GM20431 (cell line): ENCODE data around the gene MCM6.

Source experiments
- in situ Hi-C: fragments of 300-500 bp; cut with MseI, MboI; formaldehyde crosslinking; loops from one replicate; pipeline ENCODE4 v1.15.0; 2020; ENCODE audit warnings: low sequenced_read_pairs; ENCODE audit not compliant: unreplicated experiment

MCM6 gene

DNA sequence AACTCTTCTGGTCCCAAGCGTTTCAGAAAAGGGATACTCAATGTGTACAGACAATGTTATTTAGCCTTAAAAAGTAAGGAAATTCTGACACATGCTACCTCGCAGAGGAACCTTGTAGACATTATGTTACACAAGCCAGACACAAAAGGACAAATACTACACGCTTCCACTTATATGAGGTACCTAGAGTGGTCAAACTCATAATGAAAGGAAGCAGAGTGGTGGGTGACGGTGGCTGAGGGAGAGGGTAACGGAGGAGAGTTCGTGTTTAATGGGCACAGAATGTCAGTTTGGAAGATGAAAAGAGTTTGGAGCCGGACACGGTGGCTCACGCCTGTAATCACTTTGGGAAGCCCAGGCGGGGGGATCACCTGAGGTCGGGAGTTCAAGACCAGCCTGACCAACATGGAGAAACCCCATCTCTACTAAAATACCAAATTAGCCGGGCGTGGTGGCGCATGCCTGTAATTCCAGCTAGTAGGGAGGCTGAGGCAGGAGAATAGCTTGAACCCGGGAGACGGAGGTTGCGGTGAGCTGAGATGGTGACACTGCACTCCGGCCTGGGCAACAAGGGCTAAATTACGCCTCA lies 1.4 kb downstream of the MCM6 start:
- in situ Hi-C loops, result no loop called here

- in situ Hi-C loops, result no loop called here
Measured at GRCh38 chr2:135870571-135870970, 5.7 kb downstream of the MCM6 start.

DNA sequence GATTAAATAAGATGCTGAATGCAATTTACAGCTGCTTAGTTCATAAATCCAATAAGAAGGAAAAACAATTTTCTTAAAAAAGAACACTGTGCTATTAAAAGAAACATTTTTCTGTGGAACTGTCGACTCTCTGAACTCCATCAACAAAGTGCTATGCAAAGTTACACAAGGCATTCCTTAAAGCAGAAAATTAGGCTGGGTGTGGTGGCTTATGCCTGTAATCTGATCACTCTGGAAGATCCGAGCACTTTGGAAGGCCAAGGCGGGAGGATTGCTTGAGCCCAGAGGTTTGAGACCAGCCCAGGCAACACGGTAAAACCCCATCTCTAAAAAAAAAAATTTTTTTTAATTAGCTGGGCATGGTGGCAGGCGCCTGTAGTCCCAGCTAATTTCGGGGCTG lies 13.0 kb downstream of the MCM6 start:
- in situ Hi-C loops, result no loop called here

- in situ Hi-C loops, result no loop called here
Measured at GRCh38 chr2:135862718-135863117, 13.5 kb downstream of the MCM6 start.

GRCh38 chr2:135853401-135853800 lies 22.8 kb downstream of the MCM6 start:
- in situ Hi-C loops, result no loop called here

- in situ Hi-C loops, result no loop called here
Measured at GRCh38 chr2:135851858-135852257, 24.4 kb downstream of the MCM6 start.

DNA sequence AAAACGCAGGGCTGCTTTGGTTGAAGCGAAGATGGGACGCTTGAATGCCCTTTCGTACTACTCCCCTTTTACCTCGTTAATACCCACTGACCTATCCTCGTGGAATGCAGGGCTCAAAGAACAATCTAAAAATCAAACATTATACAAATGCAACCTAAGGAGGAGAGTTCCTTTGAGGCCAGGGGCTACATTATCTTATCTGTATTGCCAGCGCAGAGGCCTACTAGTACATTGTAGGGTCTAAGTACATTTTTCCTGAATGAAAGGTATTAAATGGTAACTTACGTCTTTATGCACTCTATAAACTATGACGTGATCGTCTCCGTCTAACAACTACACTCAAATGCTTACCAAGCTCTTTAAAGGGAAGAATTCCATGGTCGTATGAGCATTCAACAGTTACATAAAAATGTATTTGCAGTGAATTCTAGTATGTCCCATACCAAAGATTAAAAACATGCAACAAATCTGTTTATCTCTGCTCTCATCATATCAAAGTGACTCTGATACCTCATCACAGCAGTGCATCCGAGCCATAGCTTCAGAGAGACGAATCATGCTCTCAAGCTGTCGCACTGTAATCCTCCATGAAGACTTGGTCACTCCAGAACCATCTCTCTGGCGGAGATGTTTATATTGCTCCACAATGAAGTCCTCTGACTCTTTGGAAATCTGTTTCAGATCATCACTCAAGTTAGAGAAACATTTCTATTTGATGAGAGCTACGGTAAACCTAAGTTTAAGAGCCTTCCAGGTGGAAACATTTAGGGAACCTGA lies 25.2 kb downstream of the MCM6 start:
- in situ Hi-C loops, result no loop called here

DNA sequence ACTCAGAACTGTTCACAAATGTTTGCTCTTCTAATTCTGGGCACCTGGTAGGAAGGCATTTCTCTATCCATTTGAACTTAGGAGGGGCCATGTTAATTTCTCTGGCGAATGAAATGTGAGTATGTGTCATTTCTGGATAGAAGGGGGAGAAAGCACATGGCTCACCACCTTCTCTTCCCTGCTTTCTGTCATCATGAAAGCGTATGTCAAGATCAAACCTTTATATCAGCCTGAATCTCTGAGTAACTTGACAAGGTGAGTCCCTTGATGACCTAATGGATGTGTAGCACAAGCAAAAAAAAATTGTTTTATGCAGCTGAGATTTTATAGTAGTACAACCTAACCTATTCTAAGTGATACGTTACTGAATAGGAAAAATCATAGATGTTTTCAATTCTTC lies 27.2 kb downstream of the MCM6 start:
- in situ Hi-C loops, result no loop called here

DNA sequence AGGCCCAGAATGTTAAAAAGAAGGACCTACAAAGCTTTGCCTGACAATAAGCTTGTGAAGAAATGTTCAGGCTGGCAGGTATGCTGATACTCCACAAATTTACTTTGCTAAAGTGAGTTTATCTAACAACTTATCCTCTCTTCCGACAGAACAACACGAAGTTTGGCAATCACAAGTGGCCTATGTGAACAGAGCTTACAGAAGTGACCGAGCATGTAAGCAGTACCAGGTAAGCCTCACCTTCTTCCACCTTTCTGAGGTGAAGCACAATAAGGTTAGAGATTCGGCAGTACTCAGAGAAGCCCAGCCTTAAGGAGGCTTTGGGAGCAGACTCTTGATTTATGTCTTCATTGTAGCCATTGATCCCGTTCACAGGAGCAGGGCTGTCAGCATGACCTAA lies 30.2 kb downstream of the MCM6 start:
- in situ Hi-C loops, result no loop called here

- in situ Hi-C loops, result no loop called here
Measured at GRCh38 chr2:135845257-135845656, 31.0 kb downstream of the MCM6 start.

- in situ Hi-C loops, result no loop called here
Measured at GRCh38 chr2:135844301-135844895, 31.8 kb downstream of the MCM6 start.

GRCh38 chr2:135843671-135844070 lies 32.6 kb downstream of the MCM6 start:
- in situ Hi-C loops, result no loop called here

DNA sequence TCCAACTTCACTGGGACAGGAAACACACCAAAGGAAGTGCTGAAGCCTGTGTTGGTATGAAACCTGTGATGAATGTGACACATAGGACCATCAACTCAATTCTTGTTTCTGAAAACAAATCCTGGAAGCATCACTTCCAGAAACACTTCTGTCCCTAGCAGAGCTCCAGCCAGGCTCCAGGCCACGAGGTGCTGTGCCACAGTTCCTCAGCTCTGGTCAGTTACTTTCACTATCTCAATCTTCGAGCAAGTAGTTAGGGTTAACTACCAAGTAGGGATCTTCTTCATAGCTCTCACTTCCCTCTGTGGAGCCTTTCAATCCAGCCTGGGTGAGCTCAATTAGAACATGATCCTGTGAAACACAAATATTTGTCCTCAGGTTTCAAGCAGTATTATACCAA lies 35.6 kb downstream of the MCM6 start:
- in situ Hi-C loops, result no loop called here

- in situ Hi-C loops, result no loop called here
Measured at GRCh38 chr2:135839713-135840112, 36.5 kb downstream of the MCM6 start.

- in situ Hi-C loops, result no loop called here
Measured at GRCh38 chr2:135838502-135838901, 37.7 kb downstream of the MCM6 start.

- in situ Hi-C loops, result no loop called here
Measured at GRCh38 chr2:135836596-135837270, 39.5 kb downstream of the MCM6 start, which contains the start of gene LCT. Gene LCT (minus strand): TSS chr2:135837184. CDS start chr2:135837169, 15 bp downstream.

DNA sequence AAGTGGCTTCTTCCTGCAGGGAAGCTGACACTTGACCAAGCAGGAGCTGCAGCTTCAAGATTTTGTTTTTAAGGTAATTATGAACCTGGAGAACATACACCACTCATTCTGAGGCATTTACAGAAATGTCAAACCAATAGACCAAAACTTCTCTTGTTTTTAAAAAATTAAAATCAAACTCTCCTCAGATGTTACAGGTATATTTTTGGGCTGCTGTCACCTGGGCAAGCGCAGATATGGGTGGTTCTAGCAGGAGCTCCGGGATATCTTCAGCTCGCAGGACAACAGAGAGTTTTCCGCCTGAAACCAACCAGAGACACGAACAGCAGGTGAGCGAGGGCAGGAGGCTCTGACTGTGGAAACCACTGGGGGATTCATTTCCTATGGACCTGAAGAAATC lies 43.4 kb downstream of the MCM6 start:
- in situ Hi-C loops, result no loop called here

- in situ Hi-C loops, result no loop called here
Measured at GRCh38 chr2:135831180-135831812, 44.9 kb downstream of the MCM6 start.

- in situ Hi-C loops, result no loop called here
Measured at GRCh38 chr2:135829378-135830135, 46.7 kb downstream of the MCM6 start.

- in situ Hi-C loops, result no loop called here
Measured at GRCh38 chr2:135826544-135826943, 49.7 kb downstream of the MCM6 start.
